ENCODE data around the gene TSC2.

TSC2 gene

DNA sequence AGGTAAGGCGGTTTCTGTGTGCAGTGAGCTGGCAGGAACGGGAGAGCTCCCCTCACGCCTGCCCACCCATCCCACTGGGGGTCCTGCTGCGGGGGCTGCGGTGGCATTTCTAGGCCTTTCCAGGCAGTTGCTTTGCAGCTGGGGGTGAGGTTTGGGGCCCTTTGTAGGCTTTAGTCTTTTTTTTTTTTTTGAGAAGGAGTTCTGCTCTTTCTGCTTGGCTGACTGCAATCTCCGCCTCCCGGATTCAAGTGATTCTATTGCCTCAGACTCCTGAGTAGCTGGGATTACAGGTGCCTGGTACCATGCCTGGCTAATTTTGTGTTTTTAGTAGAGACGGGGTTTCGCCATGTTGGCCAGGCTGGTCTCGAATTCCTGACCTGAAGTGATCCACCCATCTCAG lies 11.1 kb downstream of the TSC2 start:
- peaks cover 5% of the 10 kb centered on the region; the same call in 1 of the 2 replicates for H3K36me3 ChIP-seq (ENCODE audit: control insufficient read depth, insufficient read depth, low read length)

GRCh38 chr16:2060346-2060745 lies 12.6 kb downstream of the TSC2 start:
- H3K4me3 ChIP-seq (ENCODE audit: low read length): no peak overlapping the region
- DNase-seq (ENCODE audit: low read depth, low spot score): no peak
- peaks cover 11% of the 10 kb centered on the region; the same call in 1 of the 2 replicates for H3K36me3 ChIP-seq (ENCODE audit: control insufficient read depth, insufficient read depth, low read length)
- H3K9me3 ChIP-seq (ENCODE audit: control insufficient read depth, insufficient read depth, low read length): no peaks in the 10 kb centered on the region
- no peaks in the 10 kb centered on the region for H3K27me3 ChIP-seq (ENCODE audit: control insufficient read depth, insufficient read depth, low read length)
- H3K4me1 ChIP-seq (ENCODE audit: control insufficient read depth, insufficient read depth, low read length): no peaks in the 10 kb centered on the region
- WGBS (ENCODE audit: insufficient coverage, insufficient read length): no CpG with 5 or more reads among the region's 17 CpGs
- no peak overlapping the region for H3K27ac ChIP-seq (ENCODE audit: low read length)

More for the DNA sequence above, 11.1 kb downstream of the TSC2 start:
- H3K9me3 ChIP-seq (ENCODE audit: control insufficient read depth, insufficient read depth, low read length): no peaks in the 10 kb centered on the region
- H3K27ac ChIP-seq (ENCODE audit: low read length): no peak overlapping the region
- no CpG with 5 or more reads among the region's 10 CpGs for WGBS (ENCODE audit: insufficient coverage, insufficient read length)
- H3K27me3 ChIP-seq (ENCODE audit: control insufficient read depth, insufficient read depth, low read length): no peaks in the 10 kb centered on the region
- no peak overlapping the region for H3K4me3 ChIP-seq (ENCODE audit: low read length)
- H3K4me1 ChIP-seq (ENCODE audit: control insufficient read depth, insufficient read depth, low read length): no peaks in the 10 kb centered on the region
- no peak for DNase-seq (ENCODE audit: low read depth, low spot score)

DNA sequence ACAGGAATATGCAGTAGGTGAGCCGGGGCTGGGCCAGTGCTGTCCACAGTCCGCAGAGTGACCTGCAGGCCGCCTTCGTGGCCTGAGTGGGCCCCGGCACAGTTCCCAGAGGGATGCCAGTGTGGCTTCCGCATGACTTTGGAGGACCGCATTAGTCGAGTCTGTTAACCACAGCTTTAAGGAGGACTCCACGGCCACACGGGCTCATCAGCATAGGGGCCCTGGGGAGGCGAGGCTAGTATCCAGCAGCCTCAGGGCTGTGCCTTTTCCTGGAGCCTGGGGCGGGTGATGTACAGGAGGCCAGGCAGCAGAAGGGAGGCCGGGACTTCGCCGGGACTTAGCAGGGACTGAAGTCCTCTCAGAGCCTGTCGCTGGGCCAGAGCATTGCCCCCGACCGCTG lies 13.2 kb downstream of the TSC2 start:
- Histone ChIP-seq H3K9me3 (ENCODE audit: control insufficient read depth, insufficient read depth, low read length) (no peaks in the 10 kb centered on the region), H3K27me3 (ENCODE audit: control insufficient read depth, insufficient read depth, low read length) (no peaks in the 10 kb centered on the region), H3K4me3 (ENCODE audit: low read length) (no peak overlapping the region), H3K27ac (ENCODE audit: low read length) (no peak overlapping the region), H3K36me3 (ENCODE audit: control insufficient read depth, insufficient read depth, low read length) (peaks cover 18% of the 10 kb centered on the region), H3K4me1 (ENCODE audit: control insufficient read depth, insufficient read depth, low read length) (no peaks in the 10 kb centered on the region)
- DNase-seq (ENCODE audit: low read depth, low spot score): no peak
- no CpG with 5 or more reads among the region's 18 CpGs for WGBS (ENCODE audit: insufficient coverage, insufficient read length)

DNA sequence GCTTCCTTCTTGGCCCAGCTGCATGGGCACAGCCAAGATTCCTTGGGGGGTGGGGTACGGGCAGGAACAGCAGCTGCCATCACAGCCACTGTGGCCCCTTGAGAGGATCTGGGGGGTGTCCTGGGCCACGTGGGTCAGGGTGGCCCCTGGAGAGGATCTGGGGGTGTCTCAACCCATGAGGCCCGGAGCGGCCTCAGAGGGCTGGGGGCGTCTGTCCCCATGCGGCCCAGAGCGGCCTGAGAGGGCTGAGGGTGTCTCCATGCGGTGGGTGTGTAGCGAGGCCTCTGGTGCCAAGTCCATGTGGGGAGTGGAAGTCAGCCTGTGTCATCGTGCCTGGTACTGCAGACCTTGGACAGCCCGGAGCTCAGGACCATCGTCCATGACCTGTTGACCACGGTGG lies 13.7 kb downstream of the TSC2 start:
- H3K27ac ChIP-seq (ENCODE audit: low read length): no peak overlapping the region
- peaks cover 21% of the 10 kb centered on the region for H3K36me3 ChIP-seq (ENCODE audit: control insufficient read depth, insufficient read depth, low read length)
- no peaks in the 10 kb centered on the region for H3K4me1 ChIP-seq (ENCODE audit: control insufficient read depth, insufficient read depth, low read length)
- no CpG with 5 or more reads among the region's 13 CpGs for WGBS (ENCODE audit: insufficient coverage, insufficient read length)
- no peaks in the 10 kb centered on the region for H3K27me3 ChIP-seq (ENCODE audit: control insufficient read depth, insufficient read depth, low read length)
- no peak for DNase-seq (ENCODE audit: low read depth, low spot score)
- H3K9me3 ChIP-seq (ENCODE audit: control insufficient read depth, insufficient read depth, low read length): no peaks in the 10 kb centered on the region
- no peak overlapping the region for H3K4me3 ChIP-seq (ENCODE audit: low read length)

DNA sequence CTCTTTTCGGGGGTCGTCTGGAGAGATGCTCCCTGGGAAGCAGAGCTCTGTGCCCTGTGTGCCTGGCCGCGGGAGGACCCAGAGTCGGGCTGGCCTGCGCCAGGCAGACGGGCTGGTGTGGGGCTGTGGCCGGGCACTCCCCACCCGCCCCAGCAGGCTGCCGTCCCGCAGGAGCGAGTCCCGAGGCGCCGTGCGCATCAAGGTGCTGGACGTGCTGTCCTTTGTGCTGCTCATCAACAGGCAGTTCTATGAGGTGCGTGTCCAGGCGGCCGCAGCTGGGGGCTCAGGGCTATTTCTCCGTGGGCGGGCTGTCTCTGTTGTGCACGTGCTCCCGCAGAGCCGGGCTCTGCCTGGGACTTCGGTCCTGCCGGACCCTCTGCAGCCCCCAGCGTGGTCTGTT lies 15.0 kb downstream of the TSC2 start:
- Histone ChIP-seq H3K36me3 (ENCODE audit: control insufficient read depth, insufficient read depth, low read length) (peaks cover 19% of the 10 kb centered on the region), H3K27ac (ENCODE audit: low read length) (no peak overlapping the region), H3K27me3 (ENCODE audit: control insufficient read depth, insufficient read depth, low read length) (no peaks in the 10 kb centered on the region), H3K9me3 (ENCODE audit: control insufficient read depth, insufficient read depth, low read length) (no peaks in the 10 kb centered on the region), H3K4me3 (ENCODE audit: low read length) (no peak overlapping the region), H3K4me1 (ENCODE audit: control insufficient read depth, insufficient read depth, low read length) (no peaks in the 10 kb centered on the region)
- DNase-seq (ENCODE audit: low read depth, low spot score): no peak
- WGBS (ENCODE audit: insufficient coverage, insufficient read length): no CpG with 5 or more reads among the region's 28 CpGs

GRCh38 chr16:2063861-2064260 lies 16.1 kb downstream of the TSC2 start:
- Histone ChIP-seq H3K4me1 (ENCODE audit: control insufficient read depth, insufficient read depth, low read length) (no peaks in the 10 kb centered on the region), H3K9me3 (ENCODE audit: control insufficient read depth, insufficient read depth, low read length) (no peaks in the 10 kb centered on the region), H3K27ac (ENCODE audit: low read length) (no peak overlapping the region), H3K4me3 (ENCODE audit: low read length) (no peak overlapping the region), H3K27me3 (ENCODE audit: control insufficient read depth, insufficient read depth, low read length) (no peaks in the 10 kb centered on the region), H3K36me3 (ENCODE audit: control insufficient read depth, insufficient read depth, low read length) (peaks cover 19% of the 10 kb centered on the region)
- no CpG with 5 or more reads among the region's 25 CpGs for WGBS (ENCODE audit: insufficient coverage, insufficient read length)
- no peak for DNase-seq (ENCODE audit: low read depth, low spot score)

DNA sequence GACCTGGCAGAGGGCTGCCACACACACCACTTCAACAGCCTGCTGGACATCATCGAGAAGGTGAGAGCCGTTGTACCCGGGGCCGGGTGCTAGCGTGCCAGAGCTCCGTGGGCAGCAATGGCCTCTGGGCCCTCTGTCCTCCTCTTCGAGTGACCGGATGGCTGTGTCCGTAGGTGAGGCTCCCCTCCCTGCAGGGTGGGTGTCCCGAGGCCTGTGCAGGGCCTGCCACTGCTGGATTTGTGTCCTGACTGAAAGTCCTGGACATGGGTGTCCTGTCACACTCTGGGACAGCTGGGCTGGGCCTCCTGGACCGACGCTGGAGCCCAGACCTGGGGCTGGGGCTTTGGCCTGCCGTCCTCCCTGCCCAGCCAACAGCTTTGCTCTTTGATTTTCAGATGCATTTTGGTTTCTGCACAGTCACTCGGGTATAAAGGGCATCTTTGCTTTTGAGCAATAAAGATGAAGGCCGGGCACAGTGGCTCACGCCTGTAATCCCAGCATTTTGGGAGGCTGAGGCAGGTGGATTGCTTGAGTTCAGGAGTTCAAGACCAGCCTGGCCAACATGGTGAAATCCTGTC lies 16.7 kb downstream of the TSC2 start:
- peaks cover 19% of the 10 kb centered on the region for H3K36me3 ChIP-seq (ENCODE audit: control insufficient read depth, insufficient read depth, low read length)
- H3K27ac ChIP-seq (ENCODE audit: low read length): no peak overlapping the region
- no peaks in the 10 kb centered on the region for H3K27me3 ChIP-seq (ENCODE audit: control insufficient read depth, insufficient read depth, low read length)
- no peak overlapping the region for H3K4me3 ChIP-seq (ENCODE audit: low read length)
- no peaks in the 10 kb centered on the region for H3K9me3 ChIP-seq (ENCODE audit: control insufficient read depth, insufficient read depth, low read length)
- DNase-seq (ENCODE audit: low read depth, low spot score): no peak
- no CpG with 5 or more reads among the region's 16 CpGs for WGBS (ENCODE audit: insufficient coverage, insufficient read length)
- H3K4me1 ChIP-seq (ENCODE audit: control insufficient read depth, insufficient read depth, low read length): no peaks in the 10 kb centered on the region

DNA sequence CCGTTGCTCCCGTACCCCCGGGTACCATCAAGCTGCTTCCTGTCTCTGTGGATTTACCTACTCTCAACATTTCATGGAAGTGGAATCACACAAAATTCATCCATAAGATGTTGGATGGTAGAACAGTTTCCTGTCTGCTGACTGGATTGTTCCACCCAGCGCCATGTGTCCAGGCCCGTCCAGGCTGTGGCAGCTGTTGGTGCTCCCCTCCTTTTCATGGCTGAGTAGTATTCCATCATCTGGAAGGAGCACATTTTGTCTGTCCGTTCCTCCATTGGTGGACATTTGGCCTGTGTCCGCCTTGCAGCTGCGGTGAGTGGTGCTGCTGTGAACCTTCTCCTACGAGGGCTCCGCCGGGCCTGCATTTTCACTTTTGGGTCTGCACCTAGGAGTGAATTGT lies 18.4 kb downstream of the TSC2 start:
- WGBS (ENCODE audit: insufficient coverage, insufficient read length): no CpG with 5 or more reads among the region's 11 CpGs
- Histone ChIP-seq H3K27ac (ENCODE audit: low read length) (no peak overlapping the region), H3K36me3 (ENCODE audit: control insufficient read depth, insufficient read depth, low read length) (peaks cover 17% of the 10 kb centered on the region), H3K4me3 (ENCODE audit: low read length) (no peak overlapping the region), H3K27me3 (ENCODE audit: control insufficient read depth, insufficient read depth, low read length) (no peaks in the 10 kb centered on the region), H3K9me3 (ENCODE audit: control insufficient read depth, insufficient read depth, low read length) (no peaks in the 10 kb centered on the region), H3K4me1 (ENCODE audit: control insufficient read depth, insufficient read depth, low read length) (no peaks in the 10 kb centered on the region)
- DNase-seq (ENCODE audit: low read depth, low spot score): no peak

DNA sequence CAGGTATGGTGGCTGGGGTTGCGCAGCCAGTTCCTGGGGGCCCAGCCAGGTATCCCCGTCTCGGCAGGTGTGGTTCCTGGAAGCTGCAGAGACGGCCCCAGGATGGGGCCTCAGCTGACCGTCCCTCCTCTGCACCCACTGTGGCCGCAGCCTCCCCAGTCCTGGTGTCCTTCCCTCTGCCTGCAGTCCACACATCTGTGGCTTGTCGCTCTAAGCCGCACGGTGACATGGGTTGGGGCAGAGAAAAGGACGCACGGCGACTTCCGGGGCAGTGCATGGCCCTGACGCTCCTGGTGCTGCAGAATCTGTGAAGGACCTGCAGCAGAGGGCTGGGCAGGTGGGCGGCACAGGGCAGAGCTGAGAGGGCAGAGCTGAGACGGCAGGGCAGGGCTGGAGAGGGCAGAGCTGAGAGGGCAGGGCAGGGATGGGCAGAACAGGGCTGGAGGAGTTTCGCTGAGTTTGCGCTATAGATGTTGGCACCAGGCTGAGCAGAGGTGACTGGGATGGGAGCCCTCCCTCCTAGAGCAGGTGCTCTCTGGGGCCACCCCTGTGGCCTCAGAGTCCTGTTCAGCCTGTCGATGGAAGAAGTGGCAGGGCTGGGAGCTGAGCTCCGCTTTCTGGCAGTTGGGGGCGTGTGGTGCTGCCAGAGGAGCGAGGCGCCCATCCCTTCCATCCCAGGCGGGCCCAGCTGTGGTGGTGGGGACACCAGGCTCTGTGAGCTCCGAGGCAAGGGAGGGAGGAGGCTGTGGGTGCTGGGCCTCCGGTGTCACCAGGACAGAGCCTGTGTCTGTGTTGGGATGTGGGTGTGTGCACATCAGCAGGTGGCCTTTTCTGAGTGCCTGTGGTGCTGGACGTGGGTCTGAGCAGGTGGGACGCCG lies 23.0 kb downstream of the TSC2 start:
- Histone ChIP-seq H3K4me1 (ENCODE audit: control insufficient read depth, insufficient read depth, low read length) (no peaks in the 10 kb centered on the region), H3K36me3 (ENCODE audit: control insufficient read depth, insufficient read depth, low read length) (peaks cover 23% of the 10 kb centered on the region), H3K9me3 (ENCODE audit: control insufficient read depth, insufficient read depth, low read length) (no peaks in the 10 kb centered on the region), H3K4me3 (ENCODE audit: low read length) (no peak overlapping the region), H3K27me3 (ENCODE audit: control insufficient read depth, insufficient read depth, low read length) (no peaks in the 10 kb centered on the region), H3K27ac (ENCODE audit: low read length) (no peak overlapping the region)
- no CpG with 5 or more reads among the region's 29 CpGs for WGBS (ENCODE audit: insufficient coverage, insufficient read length)
- DNase-seq (ENCODE audit: low read depth, low spot score): no peak

DNA sequence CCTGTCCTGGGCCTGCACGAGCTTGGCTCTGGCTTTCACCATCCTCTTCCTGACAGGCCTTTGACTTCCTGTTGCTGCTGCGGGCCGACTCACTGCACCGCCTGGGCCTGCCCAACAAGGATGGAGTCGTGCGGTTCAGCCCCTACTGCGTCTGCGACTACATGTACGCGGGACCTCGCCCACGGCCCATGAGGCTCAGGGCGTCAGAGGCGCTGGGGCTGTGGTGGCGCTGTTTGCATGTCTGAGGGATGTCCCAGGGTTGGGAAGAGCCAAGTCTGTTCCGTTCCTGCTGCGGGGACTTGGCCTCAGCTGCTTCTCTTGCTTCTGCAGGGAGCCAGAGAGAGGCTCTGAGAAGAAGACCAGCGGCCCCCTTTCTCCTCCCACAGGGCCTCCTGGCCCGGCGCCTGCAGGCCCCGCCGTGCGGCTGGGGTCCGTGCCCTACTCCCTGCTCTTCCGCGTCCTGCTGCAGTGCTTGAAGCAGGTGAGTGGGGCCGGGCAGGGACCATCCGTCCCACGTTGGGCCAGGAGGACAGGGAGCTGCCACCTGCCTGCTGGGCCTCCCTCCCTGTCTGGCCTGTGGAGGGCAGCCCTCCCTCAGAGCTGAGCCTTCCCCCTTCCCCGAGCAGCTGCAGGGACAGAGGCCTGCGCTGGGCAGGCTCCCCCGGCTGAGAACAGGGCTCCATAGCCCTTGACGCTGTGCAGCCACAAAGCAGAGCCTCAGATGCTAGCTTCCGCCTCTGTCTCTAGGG lies 23.8 kb downstream of the TSC2 start:
- no CpG with 5 or more reads among the region's 34 CpGs for WGBS (ENCODE audit: insufficient coverage, insufficient read length)
- no peak overlapping the region for H3K4me3 ChIP-seq (ENCODE audit: low read length)
- H3K9me3 ChIP-seq (ENCODE audit: control insufficient read depth, insufficient read depth, low read length): no peaks in the 10 kb centered on the region
- H3K4me1 ChIP-seq (ENCODE audit: control insufficient read depth, insufficient read depth, low read length): no peaks in the 10 kb centered on the region
- peaks cover 17% of the 10 kb centered on the region; the same call in 1 of the 2 replicates for H3K36me3 ChIP-seq (ENCODE audit: control insufficient read depth, insufficient read depth, low read length)
- DNase-seq (ENCODE audit: low read depth, low spot score): no peak
- H3K27ac ChIP-seq (ENCODE audit: low read length): no peak overlapping the region
- no peaks in the 10 kb centered on the region for H3K27me3 ChIP-seq (ENCODE audit: control insufficient read depth, insufficient read depth, low read length)
